CD14-positive monocyte (primary cell): ENCODE data around the gene CACNA1D. TPM values are rescaled to one million over a fixed set of nuclear protein-coding genes. Genes with fewer than 3 reads are reported as not detected.

ENCODE experiments used
- DNase-seq, 3 donors: peaks; one replicate each; pipeline ENCODE4 v3.0.0-alpha.2; 2011 to 2022
- H2AFZ ChIP-seq: 2 replicates; pipeline ENCODE4 v1.6.0; 2012; ENCODE audit warnings: mild to moderate bottlenecking, low read depth, low read length, inconsistent platforms; ENCODE audit not compliant: insufficient read depth, poor library complexity, severe bottlenecking
- H3K27ac ChIP-seq, 2 donors: 1 replicate in 1 of 2; 2 replicates in 1 of 2; pipeline ENCODE4 v1.5.1; 2012 to 2013; ENCODE audit warnings: low read length in 2 of 2, control low read depth in 1 of 2, inconsistent platforms in 1 of 2, low read depth in 1 of 2, mild to moderate bottlenecking in 1 of 2
- H3K27me3 ChIP-seq, 2 donors: one replicate each; pipeline versions ENCODE4 v1.6.0 to v1.6.1; 2011 to 2013; ENCODE audit warnings: low read length in 2 of 2; ENCODE audit not compliant: control insufficient read depth in 2 of 2, insufficient read depth in 2 of 2
- H3K36me3 ChIP-seq, 2 donors: replicated peaks in 1 of 2; 1 replicate in 1 of 2; 2 replicates in 1 of 2; pipeline versions ENCODE4 v1.5.1 to v1.6.1; 2012 to 2013; ENCODE audit warnings: low read length in 2 of 2, control low read depth in 1 of 2, inconsistent platforms in 1 of 2, mild to moderate bottlenecking in 1 of 2; ENCODE audit not compliant: insufficient read depth in 2 of 2, control insufficient read depth in 1 of 2
- H3K4me1 ChIP-seq, 2 donors: 1 replicate in 1 of 2; 2 replicates in 1 of 2; pipeline versions ENCODE4 v1.5.1 to v1.6.1; 2012 to 2013; ENCODE audit warnings: low read length in 2 of 2, control low read depth in 1 of 2, inconsistent platforms in 1 of 2, mild to moderate bottlenecking in 1 of 2, moderate library complexity in 1 of 2; ENCODE audit not compliant: insufficient read depth in 2 of 2, control insufficient read depth in 1 of 2
- H3K4me2 ChIP-seq: replicated peaks from 2 replicates; pipeline ENCODE3; 2012; ENCODE audit warnings: low read length, moderate library complexity, mild to moderate bottlenecking; ENCODE audit not compliant: poor library complexity, severe bottlenecking; ENCODE audit errors: extremely low read depth
- H3K4me3 ChIP-seq, 3 experiments: fragments of 200-600 bp in 1 of 3; sonication (generic) in 1 of 3; replicated peaks in 1 of 3; 1 replicate in 2 of 3; 2 replicates in 1 of 3; pipeline ENCODE4 v1.5.1; 2011 to 2013; ENCODE audit warnings: low read length in 3 of 3, mild to moderate bottlenecking in 3 of 3, control low read depth in 2 of 3, low read depth in 2 of 3, inconsistent platforms in 1 of 3, moderate library complexity in 1 of 3
- H3K79me2 ChIP-seq: 2 replicates; pipeline ENCODE4 v1.6.0; 2012; ENCODE audit warnings: mild to moderate bottlenecking, control low read depth, inconsistent platforms, low read length, moderate library complexity; ENCODE audit not compliant: insufficient read depth
- H3K9ac ChIP-seq: 2 replicates; pipeline ENCODE4 v1.6.0; 2017; ENCODE audit warnings: low read length, mild to moderate bottlenecking; ENCODE audit not compliant: insufficient read depth, poor library complexity, severe bottlenecking
- H3K9me3 ChIP-seq, 2 donors: replicated peaks in 1 of 2; 1 replicate in 1 of 2; 2 replicates in 1 of 2; pipeline versions ENCODE4 v1.5.1 to v1.6.1; 2012 to 2013; ENCODE audit warnings: low read length in 2 of 2, control low read depth in 1 of 2; ENCODE audit not compliant: control insufficient read depth in 1 of 2, insufficient read depth in 1 of 2
- H4K20me1 ChIP-seq: 2 replicates; pipeline ENCODE4 v1.6.0; 2012; ENCODE audit warnings: mild to moderate bottlenecking, low read length, control low read depth, moderate library complexity; ENCODE audit not compliant: insufficient read depth
- H3K27ac Mint-ChIP-seq, 7 donors: one replicate each; pipeline ENCODE4 v1.8.0; 2020; ENCODE audit warnings: mild to moderate bottlenecking in 7 of 7, mixed read lengths in 7 of 7, moderate library complexity in 6 of 7, inconsistent platforms in 2 of 7
- H3K27me3 Mint-ChIP-seq, 3 donors: one replicate each; pipeline ENCODE4 v1.8.0; 2021 to 2022; ENCODE audit warnings: low read depth in 3 of 3, mild to moderate bottlenecking in 3 of 3, mixed read lengths in 3 of 3, moderate library complexity in 3 of 3, inconsistent platforms in 1 of 3
- H3K36me3 Mint-ChIP-seq, 2 donors: one replicate each; pipeline ENCODE4 v1.8.0; 2020; ENCODE audit warnings: mixed read lengths in 2 of 2, inconsistent platforms in 1 of 2, mild to moderate bottlenecking in 1 of 2
- H3K4me1 Mint-ChIP-seq: one replicate; pipeline ENCODE4 v1.8.0; 2020; ENCODE audit warnings: mild to moderate bottlenecking, mixed read lengths
- H3K4me3 Mint-ChIP-seq, 2 donors: one replicate each; pipeline ENCODE4 v1.8.0; 2020; ENCODE audit warnings: mild to moderate bottlenecking in 2 of 2, mixed read lengths in 2 of 2, moderate library complexity in 1 of 2
- H3K9me3 Mint-ChIP-seq, 7 donors: one replicate each; pipeline ENCODE4 v1.8.0; 2020 to 2022; ENCODE audit warnings: mixed read lengths in 7 of 7, mild to moderate bottlenecking in 6 of 7, moderate library complexity in 6 of 7, inconsistent platforms in 2 of 7
- WGBS: methylation state at CpG from one replicate; pipeline ENCODE4 v1.1.5; 2013; ENCODE audit warnings: missing lambda C conversion rate; ENCODE audit not compliant: insufficient coverage; 5-methylcytosine and 5-hydroxymethylcytosine counted together
- intact Hi-C, 2 donors: fragments of 100-400 bp; cut with micrococcal nuclease; formaldehyde crosslinking; loops; one replicate each; pipeline versions ENCODE4 v1.15.0 to v1.15.1; 2023
- polyA plus RNA-seq, 3 donors: library from polyadenylated mRNA; depleted of rRNA in 1 of 3; unstranded in 2 of 3; stranded (reverse) in 1 of 3; fragments of 300-500 nt in 2 of 3; fragments of >200 nt in 1 of 3; fragmentation: Illumina TruSeq in 2 of 3; gene quantifications; 1 replicate in 2 of 3; 2 replicates in 1 of 3; pipeline ENCODE4 v1.2.3, GENCODE V29; 2012 to 2021
- TF ChIP-seq, protein P1 (sequence below): fragments of 200-600 bp; IDR thresholded peaks from one replicate; pipeline ENCODE4 v1.8.0; 2022; ENCODE audit warnings: antibody characterized with exemption, mild to moderate bottlenecking

Gene CACNA1D
- polyA plus RNA-seq, 3 donors, result 0.29 to 1.2 (median 0.98) TPM

DNA sequence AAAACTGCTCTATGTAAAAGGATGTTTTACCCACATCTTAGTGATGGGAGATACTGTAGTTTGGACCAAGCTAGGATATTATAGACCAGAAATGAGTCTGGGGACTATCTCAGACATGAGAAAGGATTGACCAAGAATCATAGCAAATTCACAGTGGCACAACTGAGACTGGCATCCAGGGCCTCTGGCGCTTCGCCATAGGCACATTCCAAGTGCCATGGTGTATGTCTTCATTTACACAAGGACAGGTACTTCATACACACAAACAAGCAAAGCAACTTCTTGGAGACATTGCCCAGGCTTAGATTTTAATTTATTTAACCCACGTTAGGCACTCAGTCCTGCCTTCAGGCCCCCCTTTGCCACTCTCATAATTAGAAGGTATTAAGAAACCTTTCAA is 28.9 kb downstream of the CACNA1D start:
- no peaks in the 10 kb centered on the region for H3K36me3 Mint-ChIP-seq
- Histone ChIP-seq H3K79me2 (no peaks in the 10 kb centered on the region), H3K9ac (no peak overlapping the region), H3K4me1 (peaks cover 19% of the 10 kb centered on the region in 2 donors), H2AFZ (no peak overlapping the region), H4K20me1 (no peaks in the 10 kb centered on the region), H3K27me3 (peaks cover 0 to 3% of the 10 kb centered on the region in 2 donors), H3K9me3 (no peaks in the 10 kb centered on the region), H3K36me3 (no peaks in the 10 kb centered on the region), H3K4me2 (no peak overlapping the region), H3K27ac (no peak overlapping the region), H3K4me3 (no peak overlapping the region)
- no peak overlapping the region for H3K27ac Mint-ChIP-seq
- WGBS, result 100% methylated on average over 2 of the region's 3 CpGs
- peaks cover 0 to 1% (median 0%) of the 10 kb centered on the region in 7 donors for H3K9me3 Mint-ChIP-seq
- peaks cover 8 to 13% (median 10%) of the 10 kb centered on the region in 3 donors for H3K27me3 Mint-ChIP-seq
- H3K4me1 Mint-ChIP-seq, result peaks cover 18% of the 10 kb centered on the region
- TF ChIP-seq, protein P1, sequence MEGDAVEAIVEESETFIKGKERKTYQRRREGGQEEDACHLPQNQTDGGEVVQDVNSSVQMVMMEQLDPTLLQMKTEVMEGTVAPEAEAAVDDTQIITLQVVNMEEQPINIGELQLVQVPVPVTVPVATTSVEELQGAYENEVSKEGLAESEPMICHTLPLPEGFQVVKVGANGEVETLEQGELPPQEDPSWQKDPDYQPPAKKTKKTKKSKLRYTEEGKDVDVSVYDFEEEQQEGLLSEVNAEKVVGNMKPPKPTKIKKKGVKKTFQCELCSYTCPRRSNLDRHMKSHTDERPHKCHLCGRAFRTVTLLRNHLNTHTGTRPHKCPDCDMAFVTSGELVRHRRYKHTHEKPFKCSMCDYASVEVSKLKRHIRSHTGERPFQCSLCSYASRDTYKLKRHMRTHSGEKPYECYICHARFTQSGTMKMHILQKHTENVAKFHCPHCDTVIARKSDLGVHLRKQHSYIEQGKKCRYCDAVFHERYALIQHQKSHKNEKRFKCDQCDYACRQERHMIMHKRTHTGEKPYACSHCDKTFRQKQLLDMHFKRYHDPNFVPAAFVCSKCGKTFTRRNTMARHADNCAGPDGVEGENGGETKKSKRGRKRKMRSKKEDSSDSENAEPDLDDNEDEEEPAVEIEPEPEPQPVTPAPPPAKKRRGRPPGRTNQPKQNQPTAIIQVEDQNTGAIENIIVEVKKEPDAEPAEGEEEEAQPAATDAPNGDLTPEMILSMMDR, result no peak
- H3K4me3 Mint-ChIP-seq, result no peak overlapping the region
- intact Hi-C loops, result no loop called here
- no peak for DNase-seq

DNA sequence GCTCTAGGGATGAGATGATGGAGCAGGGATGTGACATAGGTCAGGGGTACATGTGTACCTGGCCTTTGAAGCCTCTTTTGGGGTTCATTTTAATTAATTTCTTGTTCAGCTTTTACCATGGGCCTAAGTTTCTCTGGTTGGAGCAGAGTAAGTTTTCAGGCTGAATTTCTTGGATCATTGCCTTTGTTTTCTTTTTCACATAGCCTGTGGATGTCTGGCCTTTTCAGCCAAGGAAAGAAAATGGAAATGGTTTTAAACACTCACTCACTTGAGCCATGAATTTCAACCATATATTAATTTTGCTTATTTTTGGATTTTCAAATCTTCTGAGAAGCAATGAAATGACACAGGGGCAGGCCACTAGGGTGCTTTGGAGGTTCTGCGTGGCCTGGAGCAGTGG is 30.2 kb downstream of the CACNA1D start:
- Mint-ChIP-seq H3K4me3 (no peak overlapping the region), H3K4me1 (peaks cover 6% of the 10 kb centered on the region), H3K36me3 (no peaks in the 10 kb centered on the region), H3K27ac (no peak overlapping the region), H3K27me3 (peaks cover 8 to 17% (median 17%) of the 10 kb centered on the region in 3 donors), H3K9me3 (peaks cover 0 to 1% (median 0%) of the 10 kb centered on the region in 7 donors)
- Histone ChIP-seq H2AFZ (no peak overlapping the region), H3K36me3 (no peaks in the 10 kb centered on the region), H3K79me2 (no peaks in the 10 kb centered on the region), H3K4me1 (peaks cover 7% of the 10 kb centered on the region in 2 donors), H3K27ac (no peak overlapping the region), H3K9me3 (no peaks in the 10 kb centered on the region), H4K20me1 (no peaks in the 10 kb centered on the region), H3K9ac (no peak overlapping the region), H3K27me3 (peaks cover 3 to 5% of the 10 kb centered on the region in 2 donors), H3K4me3 (no peak overlapping the region), H3K4me2 (no peak overlapping the region)
- TF ChIP-seq, protein P1, result no peak
- no peak for DNase-seq
- no CpG with 5 or more reads among the region's 1 CpG for WGBS
- intact Hi-C loops, result no loop called here
